ENCODE measurements around the gene ADRB1. TPM values are rescaled to one million over a fixed set of nuclear protein-coding genes. Genes with fewer than 3 reads are reported as not detected.

ADRB1 gene
- total and polyA plus RNA-seq, 2 of the 13 experiments (the other 11 are each of a cell fraction or from before 2014, with no cell fraction given) = 0.07 TPM; not detected in 1

DNA sequence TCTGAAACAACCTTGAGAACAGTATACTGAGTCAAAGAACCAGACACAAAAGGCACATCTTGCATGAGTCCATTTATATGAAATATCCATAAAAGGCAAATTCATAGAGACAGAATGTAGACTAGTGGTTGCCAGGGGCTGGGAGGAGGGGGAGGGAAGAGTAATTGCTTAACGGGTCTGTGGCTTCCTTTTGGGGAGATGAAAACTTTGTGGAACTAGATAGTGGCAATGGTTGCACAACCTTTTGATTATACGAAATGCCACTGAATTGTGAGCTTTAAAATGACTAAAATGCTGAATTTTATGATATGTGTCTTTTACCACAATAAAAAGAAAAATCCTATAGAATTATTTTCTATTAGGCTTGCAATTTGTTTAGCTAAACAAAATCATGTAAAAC lies 16.8 kb downstream of the ADRB1 start:
- intact Hi-C loops (cut with micrococcal nuclease; ENCODE audit: unreplicated experiment) (no loop called here), in situ Hi-C loops (cut with HindIII; ENCODE audit: extremely low pct_ligation_motif_present, low pct_unique_long_range_greater_than_20kb) (no loop called here)
- H3K27me3 ChIP-seq (ENCODE audit: control insufficient read depth in 1 of 2, insufficient read depth in 2 of 2, low read length in 2 of 2) = peaks cover 0 to 16% of the 10 kb centered on the region in 2 experiments; a peak in 2 of 5 replicates
- BruUV-seq (replicated peaks) = no TSS peak
- DNase-seq (ENCODE audit: low spot score) (no peak), FAIRE-seq (no peak), ATAC-seq (no peak)
- POLR2A ChIA-PET = no interaction called here
- no peak overlapping the region for H3K4me2 ChIP-seq (ENCODE audit: low read depth, low read length)
- no peaks in the 10 kb centered on the region for H3K9me3 ChIP-seq (ENCODE audit: low read length)
- H3K36me3 ChIP-seq (replicated peaks in 1 of 2; ENCODE audit: control insufficient read depth in 1 of 2, insufficient read depth in 2 of 2, low read length in 2 of 2) = no peaks in the 10 kb centered on the region
- TF ChIP-seq SP4 (CRISPR knock-in tag; IDR thresholded peaks at IDR 0.05) = no peak
- no peaks in the 10 kb centered on the region for H3K4me1 ChIP-seq (ENCODE audit: insufficient read depth, low read length)
- H3K27ac ChIP-seq (ENCODE audit: extremely low read length, insufficient read depth, low read length) = no peak overlapping the region
- H3K9ac ChIP-seq (ENCODE audit: insufficient read depth, low read depth, low read length) = no peak overlapping the region
- WGBS (ENCODE audit: low lambda C conversion rate) = 48% methylated on average over 2 of the region's 2 CpGs
- H4K20me1 ChIP-seq (ENCODE audit: insufficient read depth, low read length) = no peaks in the 10 kb centered on the region
- H3K4me3 ChIP-seq (replicated peaks in 1 of 3; ENCODE audit: insufficient read depth in 1 of 3, low read depth in 2 of 3, low read length in 3 of 3) = no peak overlapping the region
- H3K79me2 ChIP-seq (ENCODE audit: insufficient read depth, low read length) = no peaks in the 10 kb centered on the region
- no peak overlapping the region for H2AFZ ChIP-seq (ENCODE audit: low read length)
- CTCF ChIA-PET (ENCODE audit: low intra/inter-chr PET ratio, low total read pairs) = no interaction called here

DNA sequence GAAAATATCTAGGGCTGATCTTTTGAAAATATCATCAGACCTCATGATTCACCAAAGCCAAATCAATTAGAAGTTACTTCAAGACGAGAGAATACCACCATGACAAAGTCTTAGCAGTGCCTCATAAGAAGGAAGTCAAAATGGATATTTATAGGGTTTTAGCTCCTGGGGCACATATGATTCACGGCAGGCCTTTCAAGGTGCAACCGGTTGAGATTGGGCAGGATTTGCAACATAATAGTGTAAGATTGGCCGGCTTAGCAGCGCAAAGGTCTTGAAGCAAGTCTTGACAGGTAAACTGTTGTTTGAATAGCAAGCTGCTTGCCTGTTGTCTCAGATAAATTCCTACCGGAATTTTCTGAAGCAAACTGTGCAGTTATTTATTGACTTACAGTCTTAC lies 17.5 kb downstream of the ADRB1 start:
- Histone ChIP-seq H3K4me2 (ENCODE audit: low read depth, low read length) (no peak overlapping the region), H3K27ac (ENCODE audit: extremely low read length, insufficient read depth, low read length) (no peak overlapping the region), H3K4me1 (ENCODE audit: insufficient read depth, low read length) (no peaks in the 10 kb centered on the region), H3K36me3 (replicated peaks in 1 of 2; ENCODE audit: control insufficient read depth in 1 of 2, insufficient read depth in 2 of 2, low read length in 2 of 2) (no peaks in the 10 kb centered on the region), H3K9ac (ENCODE audit: insufficient read depth, low read depth, low read length) (no peak overlapping the region), H3K27me3 (ENCODE audit: control insufficient read depth in 1 of 2, insufficient read depth in 2 of 2, low read length in 2 of 2) (peaks cover 0 to 16% of the 10 kb centered on the region in 2 experiments; a peak in 2 of 5 replicates), H3K4me3 (replicated peaks in 1 of 3; ENCODE audit: insufficient read depth in 1 of 3, low read depth in 2 of 3, low read length in 3 of 3) (no peak overlapping the region), H3K79me2 (ENCODE audit: insufficient read depth, low read length) (no peaks in the 10 kb centered on the region), H2AFZ (ENCODE audit: low read length) (no peak overlapping the region), H3K9me3 (ENCODE audit: low read length) (no peaks in the 10 kb centered on the region), H4K20me1 (ENCODE audit: insufficient read depth, low read length) (no peaks in the 10 kb centered on the region)
- DNase-seq (ENCODE audit: low spot score) (no peak), FAIRE-seq (no peak), ATAC-seq (no peak)
- TF ChIP-seq SMARCE1 (IDR thresholded peaks at IDR 0.05; ENCODE audit: borderline replicate concordance) = no peak
- no peak for TF ChIP-seq ZSCAN21 (CRISPR knock-in tag; IDR thresholded peaks at IDR 0.05; ENCODE audit: borderline replicate concordance)
- no peak for TF ChIP-seq KLF6 (CRISPR knock-in tag; IDR thresholded peaks at IDR 0.05)
- no peak for TF ChIP-seq NFYC (CRISPR knock-in tag; IDR thresholded peaks at IDR 0.05)
- TF ChIP-seq ZNF616 (CRISPR knock-in tag; IDR thresholded peaks at IDR 0.05; ENCODE audit: low read depth) = no peak
- TF ChIP-seq MNT (IDR thresholded peaks at IDR 0.05) = no peak
- TF ChIP-seq ZNF503 (CRISPR knock-in tag; IDR thresholded peaks at IDR 0.05) = no peak
- intact Hi-C loops (cut with micrococcal nuclease; ENCODE audit: unreplicated experiment) (no loop called here), in situ Hi-C loops (cut with HindIII; ENCODE audit: extremely low pct_ligation_motif_present, low pct_unique_long_range_greater_than_20kb) (no loop called here)
- no TSS peak for BruUV-seq (replicated peaks)
- 27% methylated on average over 6 of the region's 6 CpGs for WGBS (ENCODE audit: low lambda C conversion rate)
- POLR2A ChIA-PET = no interaction called here
- CTCF ChIA-PET (ENCODE audit: low intra/inter-chr PET ratio, low total read pairs) = no interaction called here

Measured in HepG2 (cell line).